HepG2 (cell line): Measurements from ENCODE around the gene CTDSP1. TPM values are rescaled to one million over a fixed set of nuclear protein-coding genes. Genes with fewer than 3 reads are reported as not detected.

ENCODE experiments used
- BCL6 ChIP-seq: IDR thresholded peaks from 2 replicates; pipeline ENCODE4 v1.6.1; 2016; ENCODE audit warnings: missing genetic modification reagents, missing compliant biosample characterization
- CBX1 ChIP-seq: IDR thresholded peaks from one replicate; pipeline ENCODE4 v1.6.1; 2016; ENCODE audit warnings: antibody characterized with exemption, low read depth
- CCAR2 ChIP-seq: fragments of 200-400 bp; formaldehyde crosslinking; optimal IDR thresholded peaks from 2 replicates; pipeline ENCODE3; 2018; ENCODE audit warnings: low read depth, mild to moderate bottlenecking, low read length, moderate library complexity
- CEBPB ChIP-seq: IDR thresholded peaks from 2 replicates; pipeline ENCODE4 v1.6.1; 2011; ENCODE audit warnings: low read depth, low read length, improper control_type of control experiment, borderline replicate concordance
- DNMT1 ChIP-seq: sonication (generic); formaldehyde crosslinking; IDR thresholded peaks from 2 replicates; pipeline ENCODE4 v1.5.1; 2020; ENCODE audit warnings: mild to moderate bottlenecking, missing genetic modification reagents
- FOXA3 ChIP-seq: IDR thresholded peaks from 2 replicates; pipeline ENCODE4 v1.6.1; 2016; ENCODE audit warnings: missing genetic modification reagents, missing compliant biosample characterization
- GATAD2A ChIP-seq: IDR thresholded peaks from 2 replicates; pipeline ENCODE4 v1.6.1; 2016
- JARID2 ChIP-seq: sonication (generic); formaldehyde crosslinking; IDR thresholded peaks from 2 replicates; pipeline ENCODE4 v1.8.1; 2023; ENCODE audit warnings: missing genetic modification reagents, inconsistent platforms; ENCODE audit not compliant: insufficient replicate concordance
- JDP2 ChIP-seq: sonication (generic); formaldehyde crosslinking; IDR thresholded peaks from 2 replicates; pipeline ENCODE4 v1.8.1; 2022; ENCODE audit warnings: missing genetic modification reagents, borderline replicate concordance
- MLLT10 ChIP-seq: sonication (generic); formaldehyde crosslinking; IDR thresholded peaks from 2 replicates; pipeline ENCODE4 v1.4.0; 2020; ENCODE audit warnings: missing genetic modification reagents
- NFE2L1 ChIP-seq: sonication (generic); formaldehyde crosslinking; IDR thresholded peaks from 2 replicates; pipeline ENCODE4 v1.4.0; 2020; ENCODE audit warnings: missing genetic modification reagents, mild to moderate bottlenecking, borderline replicate concordance
- PHF5A ChIP-seq: IDR thresholded peaks from one replicate; pipeline ENCODE4 v1.6.1; 2018; ENCODE audit warnings: low read depth, missing genetic modification reagents; ENCODE audit not compliant: unreplicated experiment
- YY1 ChIP-seq: IDR thresholded peaks from 2 replicates; pipeline ENCODE4 v1.6.1; 2011; ENCODE audit warnings: low read length, low read depth, moderate library complexity, mild to moderate bottlenecking; ENCODE audit not compliant: insufficient read depth, insufficient replicate concordance
- ZEB1 ChIP-seq: IDR thresholded peaks from 2 replicates; pipeline ENCODE4 v1.6.1; 2012; ENCODE audit warnings: mild to moderate bottlenecking, low read depth, inconsistent platforms; ENCODE audit not compliant: insufficient replicate concordance
- ZFP36L1 ChIP-seq: sonication (generic); formaldehyde crosslinking; IDR thresholded peaks from 2 replicates; pipeline ENCODE4 v1.8.0; 2022; ENCODE audit warnings: mild to moderate bottlenecking, missing genetic modification reagents, moderate library complexity
- ZFYVE20 ChIP-seq: sonication (generic); formaldehyde crosslinking; IDR thresholded peaks from 2 replicates; pipeline ENCODE4 v1.8.0; 2023; ENCODE audit warnings: low read depth, mild to moderate bottlenecking, moderate library complexity, missing genetic modification reagents, borderline replicate concordance
- ZNF446 ChIP-seq: sonication (generic); formaldehyde crosslinking; IDR thresholded peaks from 2 replicates; pipeline ENCODE4 v1.5.0; 2020; ENCODE audit warnings: mild to moderate bottlenecking, missing genetic modification reagents
- ZNF615 ChIP-seq: sonication (generic); formaldehyde crosslinking; IDR thresholded peaks from 2 replicates; pipeline ENCODE4 v1.5.0; 2020; ENCODE audit warnings: mild to moderate bottlenecking, missing genetic modification reagents, borderline replicate concordance
- ZNF703 ChIP-seq: sonication (generic); formaldehyde crosslinking; IDR thresholded peaks from 2 replicates; pipeline ENCODE4 v1.5.1; 2020; ENCODE audit warnings: missing genetic modification reagents, mild to moderate bottlenecking, moderate library complexity, borderline replicate concordance
- ZNF709 ChIP-seq: sonication (generic); formaldehyde crosslinking; IDR thresholded peaks from 2 replicates; pipeline ENCODE4 v1.5.0; 2020; ENCODE audit warnings: mild to moderate bottlenecking, missing genetic modification reagents
- ZNF777 ChIP-seq: sonication (generic); formaldehyde crosslinking; IDR thresholded peaks from 2 replicates; pipeline ENCODE4 v1.4.0; 2020; ENCODE audit warnings: missing genetic modification reagents
- ZNF790 ChIP-seq: sonication (generic); formaldehyde crosslinking; IDR thresholded peaks from 2 replicates; pipeline ENCODE4 v1.8.0; 2022; ENCODE audit warnings: missing genetic modification reagents, mild to moderate bottlenecking, borderline replicate concordance
- ZNF841 ChIP-seq: sonication (generic); formaldehyde crosslinking; IDR thresholded peaks from 2 replicates; pipeline ENCODE4 v1.8.1; 2023; ENCODE audit warnings: missing genetic modification reagents, borderline replicate concordance
- polyA plus RNA-seq, 8 experiments: library from polyadenylated mRNA; depleted of rRNA in 3 of 8; stranded (reverse) in 7 of 8; unstranded in 1 of 8; fragments of >200 nt; fragmentation: Illumina TruSeq in 4 of 8; extraction: Trizol in 4 of 8; gene quantifications; 2 replicates each; pipeline versions ENCODE4 v1.2.1 to v1.2.3, GENCODE V29; 2011 to 2016; ENCODE audit warnings: low read depth in 4 of 8, missing spikeins in 1 of 8, mixed read lengths in 1 of 8; ENCODE audit not compliant: insufficient read depth in 1 of 8
- total RNA-seq, 5 experiments: library from RNA; depleted of rRNA; stranded (reverse); fragments of >200 nt; fragmentation: Illumina TruSeq; extraction: Trizol; gene quantifications; 2 replicates each; pipeline ENCODE4 v1.2.3, GENCODE V29; 2016; ENCODE audit warnings: low read depth in 1 of 5
- TF ChIP-seq, protein P1 (sequence below): sonication (generic); formaldehyde crosslinking; IDR thresholded peaks from 2 replicates; pipeline ENCODE4 v1.4.0; 2020; ENCODE audit warnings: missing genetic modification reagents
- TF ChIP-seq, protein P2 (sequence below): sonication (generic); formaldehyde crosslinking; IDR thresholded peaks from 2 replicates; pipeline ENCODE4 v1.4.0; 2020; ENCODE audit warnings: mild to moderate bottlenecking, missing genetic modification reagents
- TF ChIP-seq, protein P3 (sequence below): sonication (generic); formaldehyde crosslinking; IDR thresholded peaks from 2 replicates; pipeline ENCODE4 v1.5.1; 2020; ENCODE audit warnings: mild to moderate bottlenecking, missing genetic modification reagents, moderate library complexity

Gene CTDSP1
- total and polyA plus RNA-seq, 2 of the 13 experiments (the other 11 are each of a cell fraction or from before 2014, with no cell fraction given): 91.0 to 268 TPM

DNA sequence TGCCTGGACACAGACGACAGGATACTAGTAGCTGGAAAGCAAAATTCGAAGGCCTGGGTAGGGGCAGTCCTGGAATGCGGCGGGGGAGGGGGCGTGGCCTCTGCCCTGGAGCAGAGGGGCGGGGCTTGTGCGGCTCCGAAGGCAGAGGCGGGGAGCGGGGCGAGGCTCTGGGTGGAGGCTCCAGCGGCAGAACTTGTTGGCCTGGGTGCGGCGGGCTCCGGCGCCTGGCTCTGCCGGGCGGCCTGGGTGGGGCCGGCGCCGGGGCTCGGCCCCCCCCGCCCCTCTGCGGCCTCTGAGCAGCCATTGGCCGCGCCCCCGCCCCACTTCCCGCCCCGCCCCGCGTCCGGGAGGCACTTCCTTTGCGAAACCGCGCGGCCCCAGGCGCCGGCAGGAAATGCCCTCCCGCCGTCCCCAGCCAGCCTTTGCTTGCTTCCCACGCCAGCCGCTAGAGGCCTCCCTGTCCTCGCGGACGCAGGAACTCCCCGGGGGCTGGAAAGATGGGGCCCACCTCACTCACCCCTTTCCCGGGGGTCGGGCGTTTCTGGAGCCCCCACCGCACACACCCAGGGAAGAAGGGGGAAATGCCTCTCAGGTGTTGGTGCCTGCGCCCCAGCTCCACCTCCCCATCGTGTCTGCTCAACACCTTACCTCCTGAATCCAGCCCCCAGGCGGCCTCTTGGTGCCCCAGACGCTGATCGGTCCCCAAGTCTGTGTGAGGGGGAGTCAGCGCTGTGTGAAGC is 6.7 kb downstream of the CTDSP1 start (continued):
- TF ChIP-seq CBX1: no peak
- peak; percentile 63 for TF ChIP-seq BCL6 (CRISPR knock-in tag)
- peak; percentile 56; the same call in 1 of the 2 replicates for TF ChIP-seq ZNF777 (CRISPR knock-in tag)
- TF ChIP-seq ZEB1: no peak
- TF ChIP-seq, protein P1, sequence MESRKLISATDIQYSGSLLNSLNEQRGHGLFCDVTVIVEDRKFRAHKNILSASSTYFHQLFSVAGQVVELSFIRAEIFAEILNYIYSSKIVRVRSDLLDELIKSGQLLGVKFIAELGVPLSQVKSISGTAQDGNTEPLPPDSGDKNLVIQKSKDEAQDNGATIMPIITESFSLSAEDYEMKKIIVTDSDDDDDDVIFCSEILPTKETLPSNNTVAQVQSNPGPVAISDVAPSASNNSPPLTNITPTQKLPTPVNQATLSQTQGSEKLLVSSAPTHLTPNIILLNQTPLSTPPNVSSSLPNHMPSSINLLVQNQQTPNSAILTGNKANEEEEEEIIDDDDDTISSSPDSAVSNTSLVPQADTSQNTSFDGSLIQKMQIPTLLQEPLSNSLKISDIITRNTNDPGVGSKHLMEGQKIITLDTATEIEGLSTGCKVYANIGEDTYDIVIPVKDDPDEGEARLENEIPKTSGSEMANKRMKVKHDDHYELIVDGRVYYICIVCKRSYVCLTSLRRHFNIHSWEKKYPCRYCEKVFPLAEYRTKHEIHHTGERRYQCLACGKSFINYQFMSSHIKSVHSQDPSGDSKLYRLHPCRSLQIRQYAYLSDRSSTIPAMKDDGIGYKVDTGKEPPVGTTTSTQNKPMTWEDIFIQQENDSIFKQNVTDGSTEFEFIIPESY (CRISPR knock-in tag): no peak
- TF ChIP-seq, protein P2, sequence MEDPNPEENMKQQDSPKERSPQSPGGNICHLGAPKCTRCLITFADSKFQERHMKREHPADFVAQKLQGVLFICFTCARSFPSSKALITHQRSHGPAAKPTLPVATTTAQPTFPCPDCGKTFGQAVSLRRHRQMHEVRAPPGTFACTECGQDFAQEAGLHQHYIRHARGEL (CRISPR knock-in tag): 0 out of 2 replicates have a peak, but pooled peaks have one; percentile 66
- TF ChIP-seq ZFP36L1 (CRISPR knock-in tag): no peak; the same call in none of the 2 replicates
- no peak for TF ChIP-seq ZNF841 (CRISPR knock-in tag)
- no peak for TF ChIP-seq NFE2L1 (CRISPR knock-in tag)
- TF ChIP-seq ZNF790: no peak
- TF ChIP-seq MLLT10 (CRISPR knock-in tag): no peak
- no peak for TF ChIP-seq DNMT1 (CRISPR knock-in tag)
- TF ChIP-seq JDP2 (CRISPR knock-in tag): no peak
- TF ChIP-seq ZNF446: no peak
- peak; percentile 87 for TF ChIP-seq JARID2 (CRISPR knock-in tag)
- TF ChIP-seq ZNF615 (CRISPR knock-in tag): no peak
- peak; percentile 77; the same call in 1 of the 2 replicates for TF ChIP-seq CEBPB
- no peak for TF ChIP-seq CCAR2
- TF ChIP-seq, protein P3, sequence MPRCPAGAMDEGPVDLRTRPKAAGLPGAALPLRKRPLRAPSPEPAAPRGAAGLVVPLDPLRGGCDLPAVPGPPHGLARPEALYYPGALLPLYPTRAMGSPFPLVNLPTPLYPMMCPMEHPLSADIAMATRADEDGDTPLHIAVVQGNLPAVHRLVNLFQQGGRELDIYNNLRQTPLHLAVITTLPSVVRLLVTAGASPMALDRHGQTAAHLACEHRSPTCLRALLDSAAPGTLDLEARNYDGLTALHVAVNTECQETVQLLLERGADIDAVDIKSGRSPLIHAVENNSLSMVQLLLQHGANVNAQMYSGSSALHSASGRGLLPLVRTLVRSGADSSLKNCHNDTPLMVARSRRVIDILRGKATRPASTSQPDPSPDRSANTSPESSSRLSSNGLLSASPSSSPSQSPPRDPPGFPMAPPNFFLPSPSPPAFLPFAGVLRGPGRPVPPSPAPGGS (CRISPR knock-in tag): no peak; the same call in 1 of the 2 replicates
- TF ChIP-seq ZNF703 (CRISPR knock-in tag): no peak; the same call in 1 of the 2 replicates
- TF ChIP-seq PHF5A (CRISPR knock-in tag): peak; percentile 96
- TF ChIP-seq ZNF709: no peak
- no peak for TF ChIP-seq ZFYVE20
- peak; percentile 68 for TF ChIP-seq GATAD2A (CRISPR knock-in tag)
- peak; percentile 55; the same call in 1 of the 2 replicates for TF ChIP-seq FOXA3 (CRISPR knock-in tag)
- peak; percentile 85 for TF ChIP-seq YY1
